DND-41 (cell line): ENCODE measurements around the gene MYO1D.

Experiments
- ATAC-seq: fragments of 200-7000 bp; cut with Tn5 transposase; 3 replicates; pipeline ENCODE4 v1.9.1; 2021; ENCODE audit warnings: low read depth; ENCODE audit not compliant: insufficient read depth
- DNase-seq: peaks from one replicate; pipeline ENCODE4 v3.0.0-alpha.2; 2020
- H2AFZ ChIP-seq: 2 replicates; pipeline ENCODE4 v1.6.0; 2012; ENCODE audit warnings: low read depth, low read length
- H3K27ac ChIP-seq: 2 replicates; pipeline ENCODE4 v1.5.1; 2012; ENCODE audit warnings: low read length, inconsistent platforms
- H3K27me3 ChIP-seq: fragments of 200-600 bp; sonication (generic); 2 replicates; pipeline ENCODE4 v1.6.0; 2012; ENCODE audit warnings: low read length, mild to moderate bottlenecking, inconsistent platforms; ENCODE audit not compliant: insufficient read depth, poor library complexity
- H3K36me3 ChIP-seq: 2 replicates; pipeline ENCODE4 v1.5.1; 2012; ENCODE audit warnings: low read length, inconsistent platforms; ENCODE audit not compliant: insufficient read depth
- H3K4me1 ChIP-seq: 2 replicates; pipeline ENCODE4 v1.5.1; 2012; ENCODE audit warnings: mild to moderate bottlenecking, low read length; ENCODE audit not compliant: insufficient read depth
- H3K4me2 ChIP-seq: 2 replicates; pipeline ENCODE4 v1.6.0; 2012; ENCODE audit warnings: mild to moderate bottlenecking, moderate library complexity, low read length, inconsistent platforms; ENCODE audit not compliant: insufficient read depth
- H3K4me3 ChIP-seq, 2 experiments: fragments of 200-600 bp in 1 of 2; shearing (Covaris generic) in 1 of 2; 2 replicates each; pipeline ENCODE4 v1.5.1; 2012 to 2016; ENCODE audit warnings: inconsistent platforms in 2 of 2, low read length in 2 of 2, mild to moderate bottlenecking in 2 of 2, low read depth in 1 of 2, moderate library complexity in 1 of 2
- H3K79me2 ChIP-seq: 2 replicates; pipeline ENCODE4 v1.6.0; 2012; ENCODE audit warnings: low read length, inconsistent platforms; ENCODE audit not compliant: insufficient read depth
- H3K9ac ChIP-seq: 2 replicates; pipeline ENCODE4 v1.6.0; 2012; ENCODE audit warnings: low read depth, mild to moderate bottlenecking, inconsistent platforms, low read length, moderate library complexity
- H3K9me3 ChIP-seq: 2 replicates; pipeline ENCODE4 v1.5.1; 2012; ENCODE audit warnings: low read length, moderate library complexity, mild to moderate bottlenecking, inconsistent platforms; ENCODE audit not compliant: insufficient read depth, severe bottlenecking
- H4K20me1 ChIP-seq: 2 replicates; pipeline ENCODE4 v1.6.0; 2012; ENCODE audit warnings: low read length; ENCODE audit not compliant: insufficient read depth
- CTCF ChIP-seq: IDR thresholded peaks from 2 replicates; pipeline ENCODE4 v1.5.1; 2012; ENCODE audit warnings: borderline replicate concordance, low read length, moderate library complexity, mild to moderate bottlenecking; ENCODE audit not compliant: poor library complexity, severe bottlenecking; ENCODE audit errors: extremely low read depth
- EZH2 ChIP-seq: IDR thresholded peaks from 3 replicates; pipeline ENCODE4 v1.6.1; 2012; ENCODE audit warnings: borderline replicate concordance, low read depth, mild to moderate bottlenecking, moderate library complexity, low read length, inconsistent platforms; ENCODE audit not compliant: severe bottlenecking

MYO1D gene

GRCh38 chr17:32636598-32637218 is 240.2 kb downstream of the MYO1D start:
- no peak overlapping the region for H3K4me2 ChIP-seq
- no peak overlapping the region for H3K9ac ChIP-seq
- no peak for ATAC-seq
- H3K9me3 ChIP-seq, result no peaks in the 10 kb centered on the region
- TF ChIP-seq CTCF, result no peak
- TF ChIP-seq EZH2, result no peak
- H3K27ac ChIP-seq, result no peak overlapping the region
- peaks cover 7% of the 10 kb centered on the region for H3K27me3 ChIP-seq
- H3K36me3 ChIP-seq, result no peaks in the 10 kb centered on the region
- DNase-seq, result no peak
- H3K4me1 ChIP-seq, result no peaks in the 10 kb centered on the region
- H2AFZ ChIP-seq, result no peak overlapping the region
- H3K79me2 ChIP-seq, result no peaks in the 10 kb centered on the region
- H4K20me1 ChIP-seq, result no peaks in the 10 kb centered on the region
- no peak overlapping the region for H3K4me3 ChIP-seq

DNA sequence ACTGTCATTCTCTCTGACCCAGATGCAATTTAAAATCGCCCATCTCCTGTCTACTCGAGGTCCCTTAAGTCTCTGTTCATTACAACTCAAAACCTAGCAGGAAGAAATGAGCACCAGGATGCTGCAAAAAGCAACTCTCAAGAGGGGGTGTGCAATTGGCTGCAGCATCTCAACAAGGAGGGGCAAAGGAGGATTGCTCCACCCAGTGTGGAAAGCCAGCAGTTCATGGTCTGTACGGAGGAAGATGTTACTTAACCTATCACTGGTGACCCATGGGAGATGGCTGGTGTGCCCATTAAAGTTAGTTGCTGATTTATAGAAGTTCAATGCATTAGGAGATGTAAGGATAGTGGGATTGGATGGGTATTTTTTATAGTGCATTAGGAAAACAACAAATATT is 242.8 kb downstream of the MYO1D start:
- H3K27ac ChIP-seq, result no peak overlapping the region
- H3K79me2 ChIP-seq, result no peaks in the 10 kb centered on the region
- H3K9me3 ChIP-seq, result no peaks in the 10 kb centered on the region
- H3K9ac ChIP-seq, result no peak overlapping the region
- H3K27me3 ChIP-seq, result peaks cover 3% of the 10 kb centered on the region
- no peak overlapping the region for H2AFZ ChIP-seq
- H4K20me1 ChIP-seq, result no peaks in the 10 kb centered on the region
- DNase-seq, result no peak
- TF ChIP-seq EZH2, result no peak
- TF ChIP-seq CTCF, result no peak
- no peak for ATAC-seq
- no peaks in the 10 kb centered on the region for H3K4me1 ChIP-seq
- no peak overlapping the region for H3K4me3 ChIP-seq
- no peak overlapping the region for H3K4me2 ChIP-seq
- no peaks in the 10 kb centered on the region for H3K36me3 ChIP-seq

- Histone ChIP-seq H3K4me2 (no peak overlapping the region), H3K36me3 (no peaks in the 10 kb centered on the region), H3K9ac (no peak overlapping the region), H3K27me3 (peaks cover 17% of the 10 kb centered on the region), H3K27ac (no peak overlapping the region), H3K79me2 (no peaks in the 10 kb centered on the region), H4K20me1 (no peaks in the 10 kb centered on the region), H2AFZ (no peak overlapping the region), H3K9me3 (no peaks in the 10 kb centered on the region), H3K4me1 (no peaks in the 10 kb centered on the region), H3K4me3 (no peak overlapping the region)
- TF ChIP-seq EZH2, result no peak
- TF ChIP-seq CTCF, result no peak
- ATAC-seq (no peak), DNase-seq (no peak)
Measured at GRCh38 chr17:32631341-32632096, 245.4 kb downstream of the MYO1D start.
